SU-DHL-6 (cell line): ENCODE measurements around the gene LGALS14.

Source experiments
- EZH2phosphoT487 ChIP-seq: fragments of 200-600 bp; sonication (generic), shearing (Covaris generic); conservative IDR thresholded peaks from 2 replicates; pipeline ENCODE4 v1.6.1; 2018; ENCODE audit warnings: mild to moderate bottlenecking, antibody characterized with exemption, low read length, moderate library complexity, mixed read lengths
- TF ChIP-seq, protein P1 (sequence below): fragments of 200-600 bp; sonication (generic); IDR thresholded peaks from one replicate; pipeline ENCODE4 v1.5.1; 2017; ENCODE audit warnings: antibody characterized with exemption, mild to moderate bottlenecking, low read length, moderate library complexity; ENCODE audit not compliant: insufficient read depth, poor library complexity, severe bottlenecking

DNA sequence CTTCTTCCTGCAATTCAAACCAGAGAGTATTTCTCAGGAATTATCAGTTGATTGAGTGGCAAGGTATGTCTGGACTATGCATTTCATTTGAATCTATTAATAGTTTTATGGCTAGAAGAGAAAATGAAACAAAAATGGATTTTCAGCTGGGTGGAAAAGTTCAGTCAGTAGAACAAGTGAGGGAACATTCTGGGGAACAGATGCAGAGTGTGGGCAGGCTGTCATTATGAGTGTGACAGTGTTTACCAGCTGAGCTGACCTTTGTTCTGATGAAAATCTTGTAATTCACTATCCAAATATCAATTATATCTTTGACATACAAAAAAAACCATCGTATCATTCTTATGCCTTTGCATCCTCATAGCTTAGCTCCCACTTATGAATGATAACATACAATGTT, 36.1 kb downstream of the LGALS14 start:
- TF ChIP-seq, protein P1, sequence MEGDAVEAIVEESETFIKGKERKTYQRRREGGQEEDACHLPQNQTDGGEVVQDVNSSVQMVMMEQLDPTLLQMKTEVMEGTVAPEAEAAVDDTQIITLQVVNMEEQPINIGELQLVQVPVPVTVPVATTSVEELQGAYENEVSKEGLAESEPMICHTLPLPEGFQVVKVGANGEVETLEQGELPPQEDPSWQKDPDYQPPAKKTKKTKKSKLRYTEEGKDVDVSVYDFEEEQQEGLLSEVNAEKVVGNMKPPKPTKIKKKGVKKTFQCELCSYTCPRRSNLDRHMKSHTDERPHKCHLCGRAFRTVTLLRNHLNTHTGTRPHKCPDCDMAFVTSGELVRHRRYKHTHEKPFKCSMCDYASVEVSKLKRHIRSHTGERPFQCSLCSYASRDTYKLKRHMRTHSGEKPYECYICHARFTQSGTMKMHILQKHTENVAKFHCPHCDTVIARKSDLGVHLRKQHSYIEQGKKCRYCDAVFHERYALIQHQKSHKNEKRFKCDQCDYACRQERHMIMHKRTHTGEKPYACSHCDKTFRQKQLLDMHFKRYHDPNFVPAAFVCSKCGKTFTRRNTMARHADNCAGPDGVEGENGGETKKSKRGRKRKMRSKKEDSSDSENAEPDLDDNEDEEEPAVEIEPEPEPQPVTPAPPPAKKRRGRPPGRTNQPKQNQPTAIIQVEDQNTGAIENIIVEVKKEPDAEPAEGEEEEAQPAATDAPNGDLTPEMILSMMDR: no peak
- no peak for TF ChIP-seq EZH2phosphoT487
